WERI-Rb-1 (cell line): ENCODE measurements around the gene TMEM126B.

Source experiments
- DNase-seq: peaks from one replicate; pipeline ENCODE4 v3.0.0-alpha.2; 2020
- H3K27ac ChIP-seq: fragments of 250-450 bp; sonication (Bioruptor Pico); 2 replicates; pipeline ENCODE4 v1.5.1; 2020; ENCODE audit warnings: mild to moderate bottlenecking, moderate library complexity
- H3K27me3 ChIP-seq: fragments of 250-450 bp; sonication (Bioruptor Pico); 2 replicates; pipeline ENCODE4 v1.5.1; 2021; ENCODE audit warnings: mild to moderate bottlenecking, low read depth, moderate library complexity; ENCODE audit not compliant: insufficient read depth, severe bottlenecking
- H3K36me3 ChIP-seq: fragments of 250-450 bp; sonication (Bioruptor Pico); 2 replicates; pipeline ENCODE4 v1.5.1; 2020; ENCODE audit warnings: mild to moderate bottlenecking, moderate library complexity
- H3K4me3 ChIP-seq: 2 replicates; pipeline ENCODE4 v1.5.1; 2011; ENCODE audit warnings: low read depth, mild to moderate bottlenecking, control low read depth, low read length
- H3K9me3 ChIP-seq: fragments of 250-450 bp; sonication (Bioruptor Pico); 2 replicates; pipeline ENCODE4 v1.5.1; 2021; ENCODE audit warnings: mild to moderate bottlenecking, moderate library complexity; ENCODE audit not compliant: severe bottlenecking
- CTCF ChIP-seq: IDR thresholded peaks from 2 replicates; pipeline ENCODE4 v1.5.1; 2011; ENCODE audit warnings: low read depth, mild to moderate bottlenecking, control low read depth, inconsistent platforms, low read length

The TMEM126B gene

DNA sequence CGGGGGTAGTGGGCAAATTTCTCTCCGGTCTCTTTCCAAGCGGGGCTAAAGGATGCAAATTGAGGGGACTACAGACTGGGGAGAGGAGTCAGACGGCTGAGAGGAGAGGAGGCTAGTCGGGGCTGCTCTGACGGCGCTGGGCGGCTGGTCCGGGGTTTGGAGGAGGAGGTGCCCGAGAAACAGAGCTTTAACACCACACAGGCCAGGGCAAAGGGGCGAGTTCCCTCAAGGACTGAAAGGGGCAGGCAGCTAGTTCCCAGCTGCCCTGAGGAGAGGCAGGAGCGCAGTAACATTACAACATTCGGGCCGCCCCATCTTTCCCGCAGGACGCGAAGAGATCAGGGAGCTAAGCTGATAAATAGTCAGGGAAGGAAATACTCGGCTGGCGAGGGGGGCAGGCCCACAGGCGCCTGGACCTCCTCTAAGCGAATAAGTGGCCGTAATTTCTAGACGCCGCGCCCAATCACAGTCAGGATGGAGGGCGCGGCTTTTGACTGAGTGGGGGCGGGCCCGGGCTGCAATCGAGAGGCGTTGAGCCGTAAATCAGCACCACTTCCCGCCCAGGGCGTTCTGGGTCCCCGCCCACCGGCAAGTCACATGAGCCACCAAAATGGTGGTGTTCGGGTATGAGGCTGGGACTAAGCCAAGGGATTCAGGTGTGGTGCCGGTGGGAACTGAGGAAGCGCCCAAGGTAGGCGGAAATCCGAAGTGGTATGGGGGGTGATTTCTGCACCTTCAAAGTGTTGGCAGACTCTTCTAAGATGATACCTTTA, at the start of gene TMEM126B:
Gene TMEM126B (plus strand): TSS at position 596 of the 773 bp plus-strand sequence. CDS start 15 bp downstream, at position 611.
- H3K27me3 ChIP-seq: no peaks in the 10 kb centered on the region
- H3K4me3 ChIP-seq: peak within 1 kb of the TSS; percentile 63
- no peak for TF ChIP-seq CTCF
- H3K36me3 ChIP-seq: peaks cover 15% of the 10 kb centered on the region; the same call in 1 of the 2 replicates
- DNase-seq: peak; percentile 98
- peak within 1 kb of the TSS; percentile 72 for H3K27ac ChIP-seq
- no peaks in the 10 kb centered on the region for H3K9me3 ChIP-seq

DNA sequence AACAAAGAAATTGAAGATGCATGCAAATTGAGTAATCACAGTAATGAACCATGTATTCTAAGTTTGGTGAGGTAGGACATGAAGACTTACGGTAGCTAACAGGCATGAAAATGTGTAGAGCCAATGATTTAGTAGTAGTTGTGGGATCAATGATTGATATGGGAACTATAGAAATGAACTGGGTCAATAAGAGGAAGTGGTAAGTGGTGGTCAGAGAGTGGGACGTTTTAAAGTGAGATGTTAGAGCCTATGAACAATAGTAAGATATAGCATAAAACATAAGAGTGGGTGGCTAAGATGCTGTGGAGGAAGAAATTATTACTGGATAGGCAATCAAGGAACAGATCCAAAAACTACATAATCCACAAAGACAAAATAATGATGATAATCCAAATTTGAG, 46.3 kb upstream of the TMEM126B start:
- Histone ChIP-seq H3K9me3 (no peaks in the 10 kb centered on the region), H3K36me3 (no peaks in the 10 kb centered on the region), H3K4me3 (no peak overlapping the region), H3K27ac (no peak overlapping the region), H3K27me3 (no peaks in the 10 kb centered on the region)
- no peak for DNase-seq
- no peak for TF ChIP-seq CTCF

- Histone ChIP-seq H3K36me3 (no peaks in the 10 kb centered on the region), H3K27me3 (no peaks in the 10 kb centered on the region), H3K9me3 (peaks cover 5% of the 10 kb centered on the region), H3K4me3 (no peak overlapping the region), H3K27ac (no peak overlapping the region)
- DNase-seq: no peak
- no peak for TF ChIP-seq CTCF
Observed at GRCh38 chr11:85589373-85589772, 39.0 kb upstream of the TMEM126B start.

DNA sequence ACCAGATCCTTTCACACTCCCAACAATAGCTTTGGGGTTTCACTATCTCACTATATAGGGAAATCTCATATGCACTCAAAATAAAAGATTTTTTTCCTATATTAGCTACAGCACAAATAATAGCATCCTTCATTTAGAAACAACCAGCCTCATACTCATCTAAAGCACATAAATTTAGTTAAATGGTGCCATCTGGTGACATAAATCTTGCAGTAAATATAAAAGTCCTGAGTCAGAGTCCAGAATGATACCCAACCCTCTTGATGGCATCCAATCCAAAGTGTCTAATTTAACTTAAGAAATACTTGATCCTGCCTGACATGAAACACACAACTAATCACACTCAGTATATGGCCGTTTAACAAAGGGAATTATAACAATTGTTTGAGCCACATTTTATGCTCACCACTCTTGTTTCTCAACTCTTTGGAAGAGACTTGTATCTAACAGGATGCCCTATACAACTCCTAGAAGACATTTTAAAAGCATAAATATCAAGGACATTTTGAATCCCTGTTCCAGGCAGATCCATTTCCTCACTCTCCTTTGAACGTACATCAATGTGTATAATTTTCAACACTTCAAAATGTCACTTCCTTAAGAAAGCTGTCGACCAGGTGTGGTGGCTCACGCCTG, 37.4 kb upstream of the TMEM126B start:
- H3K36me3 ChIP-seq: no peaks in the 10 kb centered on the region
- H3K9me3 ChIP-seq: peaks cover 5% of the 10 kb centered on the region
- H3K27ac ChIP-seq: no peak overlapping the region
- 0 out of 2 replicates have a peak, but pooled peaks have one; percentile 5 for TF ChIP-seq CTCF
- H3K4me3 ChIP-seq: no peak overlapping the region
- DNase-seq: no peak
- H3K27me3 ChIP-seq: no peaks in the 10 kb centered on the region

GRCh38 chr11:85595285-85595884, 33.0 kb upstream of the TMEM126B start:
- no peaks in the 10 kb centered on the region for H3K27me3 ChIP-seq
- H3K27ac ChIP-seq: no peak overlapping the region
- DNase-seq: no peak
- no peaks in the 10 kb centered on the region for H3K36me3 ChIP-seq
- no peaks in the 10 kb centered on the region for H3K9me3 ChIP-seq
- peak; percentile 34 for TF ChIP-seq CTCF
- H3K4me3 ChIP-seq: no peak overlapping the region
